Panc1 (cell line): Measurements from ENCODE around the gene PLBD1.

Experiments used
- CTCF ChIP-seq: fragments of 450-650 bp; IDR thresholded peaks from 2 replicates; pipeline ENCODE4 v1.5.1; 2017; ENCODE audit warnings: mild to moderate bottlenecking
- POLR2AphosphoS5 ChIP-seq: IDR thresholded peaks from 2 replicates; pipeline ENCODE4 v1.6.1; 2012; ENCODE audit warnings: mild to moderate bottlenecking, low read depth, low read length, moderate library complexity
- SIN3A ChIP-seq: IDR thresholded peaks from 2 replicates; pipeline ENCODE4 v1.6.1; 2012; ENCODE audit warnings: low read depth, mild to moderate bottlenecking, low read length, moderate library complexity, borderline replicate concordance; ENCODE audit not compliant: insufficient read depth
- TCF7L2 ChIP-seq: IDR thresholded peaks from 2 replicates; pipeline ENCODE4 v1.6.1; 2011; ENCODE audit warnings: mild to moderate bottlenecking, low read depth, low read length, inconsistent platforms

- TF ChIP-seq CTCF, result no peak
- TF ChIP-seq SIN3A, result no peak
- TF ChIP-seq TCF7L2, result no peak
- no peak for TF ChIP-seq POLR2AphosphoS5
These were observed 45.9 kb downstream of the PLBD1 start for GRCh38 chr12:14521822-14522221.
